Neuron (in vitro differentiated cells): Measurements from ENCODE around the gene GAL3ST2.

Source experiments
- H2AFZ ChIP-seq: one replicate; pipeline ENCODE4 v1.6.1; 2013; ENCODE audit warnings: low read depth, mild to moderate bottlenecking, inconsistent platforms, low read length, moderate library complexity
- H3K27me3 ChIP-seq: one replicate; pipeline ENCODE4 v1.6.1; 2013; ENCODE audit warnings: low read length; ENCODE audit not compliant: insufficient read depth
- H3K36me3 ChIP-seq: one replicate; pipeline ENCODE4 v1.6.1; 2013; ENCODE audit warnings: low read length; ENCODE audit not compliant: insufficient read depth
- H3K4me1 ChIP-seq: one replicate; pipeline ENCODE4 v1.6.1; 2013; ENCODE audit warnings: low read length; ENCODE audit not compliant: insufficient read depth
- H3K4me3 ChIP-seq: 2 replicates; pipeline ENCODE4 v1.5.1; 2013; ENCODE audit warnings: mild to moderate bottlenecking, low read length, moderate library complexity
- H3K9me3 ChIP-seq: one replicate; pipeline ENCODE4 v1.6.1; 2013; ENCODE audit warnings: low read length

The GAL3ST2 gene

DNA sequence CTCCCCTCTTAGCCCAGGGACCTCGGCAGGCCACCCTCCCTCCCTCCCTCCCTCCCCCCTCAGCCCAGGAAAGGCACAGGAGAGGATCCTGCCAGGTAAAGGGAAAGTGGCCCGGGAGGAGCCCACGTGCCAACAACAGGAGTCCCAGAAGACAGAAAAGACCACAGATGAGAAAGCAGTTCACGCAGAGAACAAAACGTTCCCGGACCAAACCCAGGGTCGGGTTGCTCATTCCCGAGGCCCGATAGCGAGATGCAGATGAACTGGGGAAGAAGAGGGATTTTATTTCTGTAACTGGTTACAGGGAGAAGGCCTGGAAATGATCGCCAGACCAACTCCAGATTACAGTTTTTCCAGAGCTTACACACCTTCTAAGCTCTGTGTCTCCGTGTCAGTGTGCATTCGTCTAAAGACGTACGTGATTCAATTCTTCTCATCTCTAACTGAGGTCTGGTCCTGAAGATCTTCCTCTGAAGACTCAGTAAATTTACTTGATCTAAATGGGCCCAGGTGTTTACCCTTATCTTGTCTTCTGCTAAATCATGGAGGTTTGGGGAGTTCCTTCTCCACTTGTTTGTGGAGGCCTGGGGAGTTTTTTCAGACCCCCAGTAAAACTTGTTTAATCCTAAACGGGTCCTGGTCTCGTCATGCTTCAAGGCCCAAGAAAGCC, 31.6 kb downstream of the GAL3ST2 start:
- Histone ChIP-seq H3K4me3 (no peak overlapping the region), H3K36me3 (no peaks in the 10 kb centered on the region), H3K27me3 (peaks cover 7% of the 10 kb centered on the region), H2AFZ (no peak overlapping the region), H3K9me3 (peaks cover 3% of the 10 kb centered on the region), H3K4me1 (peaks cover 11% of the 10 kb centered on the region)

DNA sequence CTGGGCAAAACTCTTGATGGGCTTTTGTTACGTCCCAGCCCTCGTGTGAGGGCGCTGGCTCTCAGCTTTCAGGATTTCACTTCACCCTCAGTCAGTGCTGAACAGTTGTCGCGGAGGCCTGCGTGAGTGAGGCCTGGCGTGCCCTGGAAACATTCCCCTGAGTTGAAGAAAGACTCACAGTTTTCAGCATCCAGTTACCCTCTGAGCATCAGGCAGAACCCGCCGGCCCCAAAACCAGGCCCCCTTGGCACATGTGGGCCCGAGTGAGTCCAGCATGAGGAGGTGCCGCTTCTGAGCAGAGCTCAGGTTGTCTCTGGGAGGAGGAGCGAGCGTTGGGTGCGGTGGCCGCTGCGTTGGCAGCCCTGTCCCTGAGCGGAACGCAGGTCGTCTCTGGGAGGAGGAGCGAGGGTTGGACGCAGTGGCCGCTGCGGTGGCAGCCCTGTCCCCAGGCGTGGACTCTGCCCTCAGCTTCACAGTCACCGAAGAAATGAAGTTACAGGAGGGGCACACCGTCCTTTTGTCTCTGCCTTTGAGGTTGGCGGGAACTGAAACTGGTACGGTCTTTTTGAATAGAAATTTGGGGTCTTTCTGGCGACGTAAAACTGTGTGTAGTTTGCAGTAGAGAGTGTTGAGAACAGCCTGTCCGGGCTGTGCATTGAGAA, 32.2 kb downstream of the GAL3ST2 start, which contains the start of gene NEU4:
NEU4 (plus strand) TSS at position 473 of the 662 bp plus-strand sequence. CDS start 5,292 bp downstream, outside the sequence.
- Histone ChIP-seq H3K27me3 (peaks cover 7% of the 10 kb centered on the region), H3K9me3 (no peaks in the 10 kb centered on the region), H3K36me3 (no peaks in the 10 kb centered on the region), H2AFZ (no peak within 1 kb of the TSS), H3K4me3 (no peak within 1 kb of the TSS), H3K4me1 (peaks cover 11% of the 10 kb centered on the region)

DNA sequence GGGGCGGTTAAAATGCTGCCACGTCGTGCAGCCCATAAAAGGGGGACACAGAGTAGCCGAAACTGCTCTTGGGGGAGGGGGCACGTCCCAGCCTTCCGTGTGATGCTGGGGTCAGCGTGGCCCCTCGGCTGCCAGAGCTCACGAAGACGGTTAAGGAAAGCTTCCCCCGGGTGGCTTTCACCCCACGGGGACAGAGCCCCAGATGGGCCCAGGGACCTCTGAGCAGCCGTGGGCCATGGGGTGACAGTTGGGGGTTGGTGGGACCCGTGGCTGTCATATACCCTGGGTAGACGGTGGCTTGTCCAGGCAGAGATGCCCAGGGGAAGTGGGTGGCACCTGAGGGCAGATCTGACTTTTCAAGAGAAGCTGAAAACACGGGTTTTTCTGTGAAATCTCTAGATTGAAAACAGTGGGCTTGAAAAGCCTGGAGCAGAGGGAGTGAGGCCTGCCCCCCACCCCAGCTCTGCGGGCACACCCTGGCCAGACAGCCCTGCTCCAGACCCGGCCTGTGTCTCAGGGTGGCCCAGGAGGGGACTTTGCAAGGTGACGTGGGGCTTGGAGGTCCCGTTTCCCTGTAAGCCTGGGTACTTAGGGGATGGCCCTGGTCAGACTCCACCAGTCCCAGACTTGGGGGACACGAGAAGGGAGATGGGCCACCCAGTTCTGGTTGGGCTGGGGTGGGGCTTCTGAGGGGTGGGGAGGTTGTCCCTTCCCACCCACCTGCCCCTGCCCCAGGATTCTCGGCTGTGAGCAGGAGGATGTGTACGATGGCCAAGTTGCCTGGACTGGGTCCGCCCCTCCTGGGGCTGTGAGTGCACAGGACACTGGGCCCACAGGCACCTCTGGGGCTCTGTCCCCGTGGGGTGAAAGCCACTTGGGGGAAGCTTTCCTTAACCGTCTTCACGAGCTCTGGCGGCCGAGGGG, 33.0 kb downstream of the GAL3ST2 start:
- Histone ChIP-seq H3K27me3 (peaks cover 7% of the 10 kb centered on the region), H3K9me3 (no peaks in the 10 kb centered on the region), H3K4me1 (peaks cover 10% of the 10 kb centered on the region), H2AFZ (no peak overlapping the region), H3K36me3 (no peaks in the 10 kb centered on the region), H3K4me3 (no peak overlapping the region)

DNA sequence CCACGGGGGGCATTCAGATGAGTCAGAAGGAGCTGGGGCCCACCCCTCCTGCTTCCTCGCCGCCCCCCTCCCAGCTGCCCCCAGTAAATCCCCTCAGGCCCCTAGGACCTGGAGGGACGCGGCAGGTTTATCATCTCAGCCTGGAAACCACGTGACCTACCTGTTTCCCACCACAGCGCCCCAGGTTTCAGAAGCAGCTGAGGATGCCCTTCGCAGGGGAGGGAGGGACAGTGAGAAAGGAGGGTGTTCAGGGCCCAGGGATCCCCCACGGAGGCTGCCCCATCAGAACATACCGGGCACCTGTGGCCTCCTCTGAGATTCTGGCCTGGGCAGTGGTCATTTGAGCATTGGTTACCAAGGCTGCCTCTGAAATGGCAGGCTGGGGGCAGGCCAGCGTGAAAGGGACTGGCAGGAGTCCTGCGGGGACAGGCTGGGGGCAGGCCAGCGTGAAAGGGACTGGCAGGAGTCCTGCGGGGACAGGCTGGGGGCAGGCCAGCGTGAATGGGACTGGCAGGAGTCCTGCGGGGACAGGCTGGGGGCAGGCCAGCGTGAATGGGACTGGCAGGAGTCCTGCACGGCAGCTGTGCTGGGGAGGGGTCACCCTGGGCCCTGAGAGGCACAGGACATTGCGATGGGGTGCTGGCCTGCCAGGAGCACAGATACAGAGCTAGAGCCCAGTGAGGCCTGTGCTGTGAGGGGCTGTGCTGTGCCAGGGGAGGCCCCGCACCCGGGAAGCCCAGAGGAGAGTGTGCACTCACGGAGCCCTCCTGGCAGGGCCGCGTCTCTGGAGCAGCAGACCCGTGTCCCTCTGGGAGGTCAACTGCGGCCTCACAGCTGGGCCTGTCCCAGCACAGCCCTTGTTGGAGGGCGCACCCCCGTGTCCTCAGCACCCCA, 33.9 kb downstream of the GAL3ST2 start:
- no peak overlapping the region for H3K4me3 ChIP-seq
- peaks cover 6% of the 10 kb centered on the region for H3K4me1 ChIP-seq
- H3K9me3 ChIP-seq: no peaks in the 10 kb centered on the region
- H3K27me3 ChIP-seq: peaks cover 11% of the 10 kb centered on the region
- H3K36me3 ChIP-seq: no peaks in the 10 kb centered on the region
- H2AFZ ChIP-seq: no peak overlapping the region

DNA sequence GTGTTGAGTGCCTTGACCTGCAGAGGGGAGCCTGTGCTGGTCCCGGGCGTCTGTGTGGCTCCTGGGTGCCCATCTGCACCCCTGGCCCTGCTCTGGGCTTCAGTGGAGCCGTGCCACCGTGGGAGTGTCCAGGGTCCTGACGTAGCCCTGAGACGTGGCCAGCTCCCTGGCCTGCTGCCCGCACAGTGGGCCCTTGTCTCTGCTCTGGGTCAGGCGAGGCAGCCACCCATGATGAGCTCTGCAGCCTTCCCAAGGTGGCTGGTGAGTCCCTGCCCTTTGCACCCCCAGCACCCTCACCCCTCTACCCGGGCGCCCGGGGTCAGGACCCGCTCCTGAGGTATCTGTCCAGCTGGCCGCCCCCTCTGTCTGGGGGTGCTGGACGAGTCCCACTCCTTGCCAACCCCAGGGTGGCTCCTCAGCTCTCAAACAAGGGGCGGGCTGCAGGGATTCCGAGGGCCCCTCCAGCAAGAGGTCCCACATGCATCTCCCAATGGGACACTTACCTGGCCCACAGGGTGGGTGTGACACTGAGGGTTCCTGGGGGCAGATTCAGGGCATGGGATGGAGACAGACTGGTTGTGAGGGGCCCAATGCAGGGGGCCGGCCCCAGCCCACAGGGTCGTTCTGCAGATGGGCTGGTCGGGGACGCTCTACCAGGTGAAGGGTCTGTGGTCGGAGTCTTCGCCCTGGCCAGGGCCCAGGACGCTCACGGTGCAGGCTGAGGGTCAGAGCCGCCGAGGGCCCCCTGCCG, 34.8 kb downstream of the GAL3ST2 start:
- no peaks in the 10 kb centered on the region for H3K9me3 ChIP-seq
- H3K36me3 ChIP-seq: no peaks in the 10 kb centered on the region
- H3K4me1 ChIP-seq: peaks cover 6% of the 10 kb centered on the region
- no peak overlapping the region for H2AFZ ChIP-seq
- H3K27me3 ChIP-seq: peaks cover 14% of the 10 kb centered on the region
- H3K4me3 ChIP-seq: no peak overlapping the region

DNA sequence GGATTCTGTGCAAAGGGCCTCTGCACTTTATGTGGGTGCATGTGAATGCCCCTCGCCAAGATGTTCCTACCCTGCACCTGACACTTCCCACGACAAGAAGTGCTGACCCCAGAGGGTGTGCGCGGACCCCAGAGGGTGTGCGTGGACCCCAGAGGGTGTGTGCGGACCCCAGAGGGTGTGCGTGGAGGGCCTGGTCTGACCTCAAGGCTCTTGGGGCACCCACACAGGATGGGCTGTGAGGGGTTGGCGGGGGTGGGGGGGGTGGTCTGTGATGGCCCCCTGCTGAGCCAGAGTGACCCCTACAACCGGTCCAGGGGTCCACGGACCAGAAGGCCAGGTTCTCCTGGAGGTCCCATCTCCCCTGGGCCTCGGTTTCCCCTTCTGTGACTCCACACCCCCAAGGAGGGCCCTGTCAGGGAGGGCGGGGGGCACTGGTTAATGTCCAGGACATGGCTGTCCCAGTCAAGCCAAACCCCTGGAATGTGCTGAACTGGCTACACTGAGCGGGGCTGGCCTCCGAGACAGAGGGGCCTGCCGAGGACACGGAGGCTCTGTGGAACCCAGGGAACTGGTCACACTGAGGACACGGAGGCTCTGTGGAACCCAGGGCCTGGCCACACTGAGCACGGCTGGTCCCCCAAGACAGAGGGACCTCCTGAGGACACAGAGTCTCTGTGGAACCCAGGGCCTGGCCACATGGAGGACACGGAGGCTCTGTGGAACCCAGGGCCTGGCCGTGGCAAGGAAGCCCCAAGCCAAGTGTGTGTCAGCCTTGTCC, 35.5 kb downstream of the GAL3ST2 start:
- H3K4me3 ChIP-seq: no peak overlapping the region
- H2AFZ ChIP-seq: no peak overlapping the region
- no peaks in the 10 kb centered on the region for H3K36me3 ChIP-seq
- H3K27me3 ChIP-seq: peaks cover 15% of the 10 kb centered on the region
- no peaks in the 10 kb centered on the region for H3K9me3 ChIP-seq
- peaks cover 6% of the 10 kb centered on the region for H3K4me1 ChIP-seq

DNA sequence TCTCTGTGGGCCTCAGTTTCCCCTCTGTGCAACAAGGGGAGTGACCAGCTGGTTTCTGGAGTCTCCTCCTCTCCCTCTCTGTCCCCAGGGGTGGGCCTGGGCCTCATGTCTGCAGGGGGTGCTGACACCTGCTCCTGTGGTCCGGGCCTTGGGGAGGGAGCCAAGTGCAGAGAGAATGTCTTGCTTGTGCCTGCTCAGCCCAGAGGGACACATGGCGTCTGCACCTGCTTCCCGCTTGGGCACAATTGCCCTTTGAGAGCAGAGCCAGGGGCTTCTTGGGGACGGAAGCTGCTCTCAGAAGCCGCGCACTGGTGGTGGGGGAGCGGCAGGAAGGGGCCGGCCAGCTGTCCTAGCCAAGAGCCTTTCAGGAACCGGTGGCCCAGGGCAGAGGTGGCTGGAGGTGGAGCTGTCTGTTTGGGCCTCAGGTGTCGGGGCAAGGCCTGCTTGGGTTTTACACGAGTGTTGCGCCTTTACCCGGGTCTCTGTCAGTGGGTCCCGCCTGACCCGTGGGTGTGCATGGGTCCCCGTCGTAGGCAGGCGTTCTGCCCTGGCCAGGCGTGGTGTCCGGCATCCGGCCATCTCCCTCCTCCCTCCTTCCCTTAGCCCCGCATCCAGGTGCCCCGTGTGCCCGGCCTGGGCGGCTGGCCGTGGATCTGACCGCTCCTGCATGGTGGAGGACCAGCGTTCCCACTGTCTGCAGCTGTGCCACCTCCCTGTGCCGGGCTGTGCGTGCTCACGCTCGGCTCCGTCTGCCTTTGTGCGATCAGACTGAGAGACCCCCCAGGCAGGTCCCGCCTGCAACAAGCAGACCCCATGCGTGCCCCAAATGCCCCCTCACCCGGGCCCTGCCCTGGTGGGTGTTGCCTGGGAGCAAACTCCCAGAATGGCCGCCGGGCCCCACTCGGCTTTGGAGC, 36.4 kb downstream of the GAL3ST2 start:
- no peaks in the 10 kb centered on the region for H3K36me3 ChIP-seq
- no peaks in the 10 kb centered on the region for H3K9me3 ChIP-seq
- H3K4me1 ChIP-seq: peaks cover 6% of the 10 kb centered on the region
- H3K27me3 ChIP-seq: peaks cover 15% of the 10 kb centered on the region
- no peak overlapping the region for H2AFZ ChIP-seq
- H3K4me3 ChIP-seq: no peak overlapping the region

DNA sequence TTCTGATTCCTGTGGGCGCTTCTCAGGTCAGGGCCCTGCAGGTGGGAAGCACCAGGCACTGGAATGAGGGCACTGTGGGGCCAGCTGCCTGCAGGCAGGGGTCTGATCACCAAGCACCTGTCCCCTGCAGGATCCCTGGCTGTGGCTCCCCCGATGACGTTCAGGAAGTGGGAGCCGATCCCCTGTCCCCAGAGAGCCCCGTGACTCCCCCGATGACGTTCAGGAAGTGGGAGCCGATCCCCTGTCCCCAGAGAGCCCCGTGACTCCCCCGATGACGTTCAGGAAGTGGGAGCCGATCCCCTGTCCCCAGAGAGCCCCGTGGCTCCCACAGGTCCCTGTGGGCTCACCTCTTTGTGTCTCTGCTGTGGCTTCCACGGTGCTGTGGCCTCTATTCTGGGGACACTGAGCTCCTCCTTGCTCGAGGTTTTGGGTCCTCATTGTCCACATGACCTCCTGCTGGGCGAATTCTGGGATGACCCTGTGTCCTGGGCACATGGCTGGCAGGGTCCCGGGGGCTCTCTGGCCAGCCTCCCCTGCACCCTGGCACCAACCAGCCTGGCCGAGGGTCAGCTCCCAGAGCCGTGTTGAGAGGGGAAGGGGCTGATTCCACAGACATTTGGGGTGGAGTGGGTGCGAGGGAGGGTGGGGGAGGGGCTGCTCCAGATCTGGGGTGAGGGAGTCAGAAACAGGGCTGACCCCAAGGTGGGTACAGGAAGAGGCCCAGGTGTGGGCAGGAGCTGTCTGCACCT, 37.2 kb downstream of the GAL3ST2 start:
- no peak overlapping the region for H3K4me3 ChIP-seq
- H3K4me1 ChIP-seq: peaks cover 3% of the 10 kb centered on the region
- H3K27me3 ChIP-seq: peaks cover 14% of the 10 kb centered on the region
- H2AFZ ChIP-seq: no peak overlapping the region
- H3K9me3 ChIP-seq: no peaks in the 10 kb centered on the region
- no peaks in the 10 kb centered on the region for H3K36me3 ChIP-seq

DNA sequence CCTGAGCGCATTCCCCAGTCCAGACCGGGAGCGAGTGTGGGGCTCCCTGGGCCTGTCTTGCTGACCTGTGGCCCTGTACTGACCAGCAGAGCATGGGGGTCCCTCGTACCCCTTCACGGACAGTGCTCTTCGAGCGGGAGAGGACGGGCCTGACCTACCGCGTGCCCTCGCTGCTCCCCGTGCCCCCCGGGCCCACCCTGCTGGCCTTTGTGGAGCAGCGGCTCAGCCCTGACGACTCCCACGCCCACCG, 37.7 kb downstream of the GAL3ST2 start:
- H3K4me1 ChIP-seq: peaks cover 3% of the 10 kb centered on the region
- H3K4me3 ChIP-seq: no peak overlapping the region
- H3K27me3 ChIP-seq: peaks cover 12% of the 10 kb centered on the region
- no peak overlapping the region for H2AFZ ChIP-seq
- no peaks in the 10 kb centered on the region for H3K9me3 ChIP-seq
- H3K36me3 ChIP-seq: no peaks in the 10 kb centered on the region

DNA sequence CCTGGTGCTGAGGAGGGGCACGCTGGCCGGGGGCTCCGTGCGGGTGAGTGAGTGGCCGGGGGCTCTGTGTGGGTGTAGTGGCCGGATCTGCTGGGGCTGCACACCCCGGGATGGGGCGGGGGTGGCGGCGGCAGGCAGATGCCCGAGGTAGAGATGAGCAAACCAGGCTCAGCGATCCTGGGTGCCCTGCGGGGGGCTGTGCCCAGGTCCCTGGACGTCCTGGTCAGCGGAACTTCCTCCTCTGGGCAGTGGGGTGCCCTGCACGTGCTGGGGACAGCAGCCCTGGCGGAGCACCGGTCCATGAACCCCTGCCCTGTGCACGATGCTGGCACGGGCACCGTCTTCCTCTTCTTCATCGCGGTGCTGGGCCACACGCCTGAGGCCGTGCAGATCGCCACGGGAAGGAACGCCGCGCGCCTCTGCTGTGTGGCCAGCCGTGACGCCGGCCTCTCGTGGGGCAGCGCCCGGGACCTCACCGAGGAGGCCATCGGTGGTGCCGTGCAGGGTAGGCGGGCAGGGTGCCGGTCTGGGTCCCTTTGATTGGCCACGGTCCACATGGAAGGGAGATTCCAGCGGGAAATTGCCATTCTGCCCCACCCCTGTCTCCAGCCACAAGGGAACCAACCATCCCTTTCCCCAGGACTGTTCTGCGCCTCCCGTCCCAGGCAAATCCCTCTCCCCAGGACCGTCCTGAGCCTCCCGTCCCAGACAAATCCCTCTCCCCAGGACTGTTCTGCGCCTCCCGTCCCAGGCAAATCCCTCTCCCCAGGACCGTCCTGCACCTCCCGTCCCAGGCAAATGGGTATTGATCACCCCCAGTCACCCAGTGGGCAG, 38.2 kb downstream of the GAL3ST2 start:
- peaks cover 8% of the 10 kb centered on the region for H3K27me3 ChIP-seq
- H2AFZ ChIP-seq: no peak overlapping the region
- H3K4me3 ChIP-seq: no peak overlapping the region
- peaks cover 3% of the 10 kb centered on the region for H3K4me1 ChIP-seq
- no peaks in the 10 kb centered on the region for H3K9me3 ChIP-seq
- H3K36me3 ChIP-seq: no peaks in the 10 kb centered on the region
